WTC11 (cell line): ENCODE results near the gene LDLRAD4. TPM values are rescaled to one million over a fixed set of nuclear protein-coding genes. Genes with fewer than 3 reads are reported as not detected.

Source experiments
- ATAC-seq: fragments of 200-7000 bp; cut with Tn5 transposase; 2 replicates; pipeline ENCODE4 v1.10.0; 2021; ENCODE audit warnings: mild to moderate bottlenecking, moderate library complexity
- CTCF ChIA-PET: fragments of 300-600 bp; sonication (Branson Sonifier 250); formaldehyde crosslinking; loops from one replicate; lab custom pipeline; 2021; ENCODE audit warnings: antibody characterized with exemption; lab: Charles Lee
- POLR2A ChIA-PET: fragments of 350-600 bp; sonication (Branson Sonifier 250); formaldehyde crosslinking; loops from one replicate; lab custom pipeline; 2021; ENCODE audit warnings: antibody characterized with exemption; lab: Charles Lee
- DNase-seq: peaks from one replicate; pipeline ENCODE4 v3.0.0; 2021; ENCODE audit warnings: low spot score
- H3K27ac Mint-ChIP-seq: 2 replicates; pipeline ENCODE4 v1.8.0; 2021; ENCODE audit warnings: mixed read lengths
- H3K27me3 Mint-ChIP-seq: 2 replicates; pipeline ENCODE4 v1.8.0; 2021; ENCODE audit warnings: low read depth, mild to moderate bottlenecking, moderate library complexity, mixed read lengths
- H3K36me3 Mint-ChIP-seq: 2 replicates; pipeline ENCODE4 v1.8.0; 2021; ENCODE audit warnings: mixed read lengths
- H3K4me1 Mint-ChIP-seq: 2 replicates; pipeline ENCODE4 v1.8.0; 2022; ENCODE audit warnings: mixed read lengths
- H3K4me3 Mint-ChIP-seq: 2 replicates; pipeline ENCODE4 v1.8.0; 2021; ENCODE audit warnings: mild to moderate bottlenecking, moderate library complexity, mixed read lengths
- H3K9me3 Mint-ChIP-seq: 2 replicates; pipeline ENCODE4 v1.8.0; 2021; ENCODE audit warnings: mixed read lengths
- ETV6 ChIP-seq: sonication (generic); formaldehyde crosslinking; IDR thresholded peaks from 2 replicates; pipeline ENCODE4 v1.8.1; 2022; ENCODE audit warnings: mild to moderate bottlenecking, missing genetic modification reagents
- GTF2I ChIP-seq: fragments of 250-450 bp; sonication (Bioruptor Pico); conservative IDR thresholded peaks from 2 replicates; pipeline ENCODE4 v1.4.0; 2021; ENCODE audit warnings: mild to moderate bottlenecking
- KAT7 ChIP-seq: sonication (generic); formaldehyde crosslinking; IDR thresholded peaks from 2 replicates; pipeline ENCODE4 v1.8.1; 2023; ENCODE audit warnings: missing genetic modification reagents, mild to moderate bottlenecking, borderline replicate concordance
- NR2C2 ChIP-seq: sonication (generic); formaldehyde crosslinking; IDR thresholded peaks from 2 replicates; pipeline ENCODE4 v1.8.0; 2022; ENCODE audit warnings: mild to moderate bottlenecking, missing genetic modification reagents
- RELA ChIP-seq: sonication (generic); formaldehyde crosslinking; IDR thresholded peaks from 2 replicates; pipeline ENCODE4 v1.8.1; 2022; ENCODE audit warnings: missing genetic modification reagents, mild to moderate bottlenecking, borderline replicate concordance
- TEAD1 ChIP-seq: sonication (generic); formaldehyde crosslinking; IDR thresholded peaks from 2 replicates; pipeline ENCODE4 v1.8.0; 2022; ENCODE audit warnings: mild to moderate bottlenecking, missing genetic modification reagents
- TP53 ChIP-seq: sonication (generic); formaldehyde crosslinking; IDR thresholded peaks from 2 replicates; pipeline ENCODE4 v1.8.1; 2023; ENCODE audit warnings: mild to moderate bottlenecking, missing genetic modification reagents
- total RNA-seq: library from RNA; stranded (reverse); gene quantifications from 3 replicates; pipeline ENCODE4 v1.2.3, GENCODE V29; 2021
- TF ChIP-seq, protein P1 (sequence below): fragments of 250-450 bp; sonication (Bioruptor Pico); IDR thresholded peaks from 2 replicates; pipeline ENCODE4 v1.9.0; 2021; ENCODE audit warnings: mild to moderate bottlenecking
- TF ChIP-seq, protein P2 (sequence below): sonication (generic); formaldehyde crosslinking; IDR thresholded peaks from 2 replicates; pipeline ENCODE4 v1.8.1; 2023; ENCODE audit warnings: mild to moderate bottlenecking, missing genetic modification reagents, moderate library complexity
- TF ChIP-seq, protein P3 (sequence below): sonication (generic); formaldehyde crosslinking; IDR thresholded peaks from 2 replicates; pipeline ENCODE4 v1.8.1; 2022; ENCODE audit warnings: missing genetic modification reagents, borderline replicate concordance
- TF ChIP-seq, protein P4 (sequence below): sonication (generic); formaldehyde crosslinking; conservative IDR thresholded peaks from 2 replicates; pipeline ENCODE4 v1.8.1; 2023; ENCODE audit warnings: mild to moderate bottlenecking, low read depth, missing genetic modification reagents, moderate library complexity
- TF ChIP-seq, protein P5 (sequence below): fragments of 200-600 bp; IDR thresholded peaks from 2 replicates; pipeline ENCODE4 v1.8.0; 2022; ENCODE audit warnings: antibody characterized with exemption
- TF ChIP-seq, protein P6 (sequence below): sonication (generic); formaldehyde crosslinking; IDR thresholded peaks from 2 replicates; pipeline ENCODE4 v1.8.1; 2022; ENCODE audit warnings: low read depth, missing genetic modification reagents, borderline replicate concordance

Gene LDLRAD4
- total RNA-seq, 1 experiment from 2014 or later: 6.2 TPM

DNA sequence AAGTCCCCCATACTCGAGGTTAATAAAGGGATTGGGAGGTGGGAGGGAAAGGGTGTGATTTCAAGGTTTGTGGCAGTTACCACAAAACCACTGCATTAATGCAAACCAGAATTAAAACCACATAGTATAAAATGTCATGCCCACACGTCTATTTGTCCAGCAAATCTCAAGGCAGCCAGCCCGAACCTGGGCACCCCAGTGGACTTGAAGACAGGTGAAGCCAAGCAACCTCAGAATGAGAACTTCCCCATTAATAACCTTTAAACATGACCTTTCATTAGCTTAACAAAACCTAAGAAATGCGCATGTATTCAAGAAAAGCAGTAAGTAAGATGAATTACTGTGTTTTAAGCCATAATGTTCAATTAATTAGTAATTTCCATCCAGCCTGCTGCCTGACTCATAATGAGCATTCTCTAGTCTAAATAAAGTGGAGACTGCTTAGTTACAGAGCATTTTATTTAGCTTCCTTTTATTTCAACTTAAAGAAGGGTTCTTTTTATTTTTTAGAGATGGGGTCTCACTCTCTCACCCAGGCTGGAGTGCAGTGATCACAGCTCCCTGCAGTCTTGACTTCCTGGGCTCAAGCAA is 278.2 kb downstream of the LDLRAD4 start:
- H3K4me1 Mint-ChIP-seq: peaks cover 44% of the 10 kb centered on the region
- ATAC-seq (no peak), DNase-seq (no peak)
- TF ChIP-seq, protein P1, sequence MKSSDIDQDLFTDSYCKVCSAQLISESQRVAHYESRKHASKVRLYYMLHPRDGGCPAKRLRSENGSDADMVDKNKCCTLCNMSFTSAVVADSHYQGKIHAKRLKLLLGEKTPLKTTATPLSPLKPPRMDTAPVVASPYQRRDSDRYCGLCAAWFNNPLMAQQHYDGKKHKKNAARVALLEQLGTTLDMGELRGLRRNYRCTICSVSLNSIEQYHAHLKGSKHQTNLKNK (CRISPR knock-in tag): no peak
- TF ChIP-seq GTF2I (CRISPR knock-in tag) (no peak), RELA (CRISPR knock-in tag) (no peak), TP53 (CRISPR knock-in tag) (no peak), NR2C2 (CRISPR knock-in tag) (no peak), KAT7 (CRISPR knock-in tag) (no peak), TEAD1 (CRISPR knock-in tag) (no peak), ETV6 (CRISPR knock-in tag) (no peak)
- TF ChIP-seq, protein P2, sequence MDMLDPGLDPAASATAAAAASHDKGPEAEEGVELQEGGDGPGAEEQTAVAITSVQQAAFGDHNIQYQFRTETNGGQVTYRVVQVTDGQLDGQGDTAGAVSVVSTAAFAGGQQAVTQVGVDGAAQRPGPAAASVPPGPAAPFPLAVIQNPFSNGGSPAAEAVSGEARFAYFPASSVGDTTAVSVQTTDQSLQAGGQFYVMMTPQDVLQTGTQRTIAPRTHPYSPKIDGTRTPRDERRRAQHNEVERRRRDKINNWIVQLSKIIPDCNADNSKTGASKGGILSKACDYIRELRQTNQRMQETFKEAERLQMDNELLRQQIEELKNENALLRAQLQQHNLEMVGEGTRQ (CRISPR knock-in tag): no peak
- TF ChIP-seq, protein P3, sequence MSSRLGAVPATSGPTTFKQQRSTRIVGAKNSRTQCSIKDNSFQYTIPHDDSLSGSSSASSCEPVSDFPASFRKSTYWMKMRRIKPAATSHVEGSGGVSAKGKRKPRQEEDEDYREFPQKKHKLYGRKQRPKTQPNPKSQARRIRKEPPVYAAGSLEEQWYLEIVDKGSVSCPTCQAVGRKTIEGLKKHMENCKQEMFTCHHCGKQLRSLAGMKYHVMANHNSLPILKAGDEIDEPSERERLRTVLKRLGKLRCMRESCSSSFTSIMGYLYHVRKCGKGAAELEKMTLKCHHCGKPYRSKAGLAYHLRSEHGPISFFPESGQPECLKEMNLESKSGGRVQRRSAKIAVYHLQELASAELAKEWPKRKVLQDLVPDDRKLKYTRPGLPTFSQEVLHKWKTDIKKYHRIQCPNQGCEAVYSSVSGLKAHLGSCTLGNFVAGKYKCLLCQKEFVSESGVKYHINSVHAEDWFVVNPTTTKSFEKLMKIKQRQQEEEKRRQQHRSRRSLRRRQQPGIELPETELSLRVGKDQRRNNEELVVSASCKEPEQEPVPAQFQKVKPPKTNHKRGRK: no peak
- TF ChIP-seq, protein P4, sequence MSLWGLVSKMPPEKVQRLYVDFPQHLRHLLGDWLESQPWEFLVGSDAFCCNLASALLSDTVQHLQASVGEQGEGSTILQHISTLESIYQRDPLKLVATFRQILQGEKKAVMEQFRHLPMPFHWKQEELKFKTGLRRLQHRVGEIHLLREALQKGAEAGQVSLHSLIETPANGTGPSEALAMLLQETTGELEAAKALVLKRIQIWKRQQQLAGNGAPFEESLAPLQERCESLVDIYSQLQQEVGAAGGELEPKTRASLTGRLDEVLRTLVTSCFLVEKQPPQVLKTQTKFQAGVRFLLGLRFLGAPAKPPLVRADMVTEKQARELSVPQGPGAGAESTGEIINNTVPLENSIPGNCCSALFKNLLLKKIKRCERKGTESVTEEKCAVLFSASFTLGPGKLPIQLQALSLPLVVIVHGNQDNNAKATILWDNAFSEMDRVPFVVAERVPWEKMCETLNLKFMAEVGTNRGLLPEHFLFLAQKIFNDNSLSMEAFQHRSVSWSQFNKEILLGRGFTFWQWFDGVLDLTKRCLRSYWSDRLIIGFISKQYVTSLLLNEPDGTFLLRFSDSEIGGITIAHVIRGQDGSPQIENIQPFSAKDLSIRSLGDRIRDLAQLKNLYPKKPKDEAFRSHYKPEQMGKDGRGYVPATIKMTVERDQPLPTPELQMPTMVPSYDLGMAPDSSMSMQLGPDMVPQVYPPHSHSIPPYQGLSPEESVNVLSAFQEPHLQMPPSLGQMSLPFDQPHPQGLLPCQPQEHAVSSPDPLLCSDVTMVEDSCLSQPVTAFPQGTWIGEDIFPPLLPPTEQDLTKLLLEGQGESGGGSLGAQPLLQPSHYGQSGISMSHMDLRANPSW (CRISPR knock-in tag): no peak
- CTCF ChIA-PET: no interaction called here
- peaks cover 20% of the 10 kb centered on the region for H3K36me3 Mint-ChIP-seq
- peaks cover 19% of the 10 kb centered on the region for H3K9me3 Mint-ChIP-seq
- no peak overlapping the region for H3K4me3 Mint-ChIP-seq
- POLR2A ChIA-PET: no interaction called here
- no peak overlapping the region for H3K27ac Mint-ChIP-seq
- peaks cover 16% of the 10 kb centered on the region for H3K27me3 Mint-ChIP-seq

DNA sequence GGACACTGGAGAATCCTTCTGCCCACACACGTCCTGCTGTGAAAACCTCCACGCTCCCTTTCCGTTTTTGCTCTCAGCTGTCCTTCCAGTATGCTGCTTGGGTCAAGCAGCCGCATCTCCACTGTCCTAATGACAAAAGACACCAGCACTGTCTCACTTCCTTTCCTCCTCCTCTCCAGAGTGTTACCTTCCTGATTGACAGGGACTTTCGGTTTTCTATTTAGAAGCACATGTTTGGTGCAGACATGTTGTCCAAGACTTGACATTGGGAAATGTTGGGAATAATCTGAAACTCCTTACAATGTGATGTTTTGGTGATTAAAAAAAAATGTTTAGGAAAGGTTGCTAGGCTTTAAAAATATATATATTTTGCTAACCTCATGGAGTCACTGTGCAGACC is 281.2 kb downstream of the LDLRAD4 start:
- no peak for ATAC-seq
- TF ChIP-seq, protein P5, sequence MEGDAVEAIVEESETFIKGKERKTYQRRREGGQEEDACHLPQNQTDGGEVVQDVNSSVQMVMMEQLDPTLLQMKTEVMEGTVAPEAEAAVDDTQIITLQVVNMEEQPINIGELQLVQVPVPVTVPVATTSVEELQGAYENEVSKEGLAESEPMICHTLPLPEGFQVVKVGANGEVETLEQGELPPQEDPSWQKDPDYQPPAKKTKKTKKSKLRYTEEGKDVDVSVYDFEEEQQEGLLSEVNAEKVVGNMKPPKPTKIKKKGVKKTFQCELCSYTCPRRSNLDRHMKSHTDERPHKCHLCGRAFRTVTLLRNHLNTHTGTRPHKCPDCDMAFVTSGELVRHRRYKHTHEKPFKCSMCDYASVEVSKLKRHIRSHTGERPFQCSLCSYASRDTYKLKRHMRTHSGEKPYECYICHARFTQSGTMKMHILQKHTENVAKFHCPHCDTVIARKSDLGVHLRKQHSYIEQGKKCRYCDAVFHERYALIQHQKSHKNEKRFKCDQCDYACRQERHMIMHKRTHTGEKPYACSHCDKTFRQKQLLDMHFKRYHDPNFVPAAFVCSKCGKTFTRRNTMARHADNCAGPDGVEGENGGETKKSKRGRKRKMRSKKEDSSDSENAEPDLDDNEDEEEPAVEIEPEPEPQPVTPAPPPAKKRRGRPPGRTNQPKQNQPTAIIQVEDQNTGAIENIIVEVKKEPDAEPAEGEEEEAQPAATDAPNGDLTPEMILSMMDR: no peak
- TF ChIP-seq, protein P6, sequence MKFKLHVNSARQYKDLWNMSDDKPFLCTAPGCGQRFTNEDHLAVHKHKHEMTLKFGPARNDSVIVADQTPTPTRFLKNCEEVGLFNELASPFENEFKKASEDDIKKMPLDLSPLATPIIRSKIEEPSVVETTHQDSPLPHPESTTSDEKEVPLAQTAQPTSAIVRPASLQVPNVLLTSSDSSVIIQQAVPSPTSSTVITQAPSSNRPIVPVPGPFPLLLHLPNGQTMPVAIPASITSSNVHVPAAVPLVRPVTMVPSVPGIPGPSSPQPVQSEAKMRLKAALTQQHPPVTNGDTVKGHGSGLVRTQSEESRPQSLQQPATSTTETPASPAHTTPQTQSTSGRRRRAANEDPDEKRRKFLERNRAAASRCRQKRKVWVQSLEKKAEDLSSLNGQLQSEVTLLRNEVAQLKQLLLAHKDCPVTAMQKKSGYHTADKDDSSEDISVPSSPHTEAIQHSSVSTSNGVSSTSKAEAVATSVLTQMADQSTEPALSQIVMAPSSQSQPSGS (CRISPR knock-in tag): no peak
- H3K4me3 Mint-ChIP-seq: peak overlapping the region; percentile 49
- POLR2A ChIA-PET: no interaction called here
- peaks cover 19% of the 10 kb centered on the region for H3K9me3 Mint-ChIP-seq
- CTCF ChIA-PET: interaction anchor here (1.5 kb wide), 1 partner anchor 284 kb away, joined by 5 read pairs; no protein-coding TSS in a partner anchor
- H3K27ac Mint-ChIP-seq: peak overlapping the region; percentile 71
- H3K27me3 Mint-ChIP-seq: peaks cover 16% of the 10 kb centered on the region
- H3K36me3 Mint-ChIP-seq: peaks cover 20% of the 10 kb centered on the region
- no peak for DNase-seq
- H3K4me1 Mint-ChIP-seq: peaks cover 57% of the 10 kb centered on the region
